Left renal pelvis (tissue), 4 donors: ENCODE results near the gene NALCN. TPM values are rescaled to one million over a fixed set of nuclear protein-coding genes. Genes with fewer than 3 reads are reported as not detected.
A peak's percentile ranks its signal among the peaks of the same experiment; 100 is the strongest.

ENCODE experiments used
- DNase-seq, 4 donors: peaks; one replicate each; pipeline ENCODE4 v3.0.0-alpha.2; 2013; ENCODE audit warnings: low read depth in 4 of 4, low spot score in 3 of 4
- polyA plus RNA-seq, 4 donors: library from polyadenylated mRNA; unstranded; fragments of 120-200 nt; gene quantifications; one replicate each; pipeline ENCODE4 v1.2.1, GENCODE V29; 2013; ENCODE audit not compliant: insufficient read length in 4 of 4

The NALCN gene
- polyA plus RNA-seq, 4 donors = 1.2 to 2.2 (median 1.5) TPM

- DNase-seq = no peak
Measured at GRCh38 chr13:101292711-101293110, 123.6 kb downstream of the NALCN start.

- DNase-seq = no peak
Measured at GRCh38 chr13:101291646-101292515, 124.4 kb downstream of the NALCN start.

- no peak for DNase-seq
Measured at GRCh38 chr13:101291206-101291605, 125.1 kb downstream of the NALCN start.

- DNase-seq = peak in 1 of 4 donors; percentile 3
Measured at GRCh38 chr13:101289764-101290163, 126.5 kb downstream of the NALCN start.

GRCh38 chr13:101283782-101284181, 132.5 kb downstream of the NALCN start:
- no peak for DNase-seq

GRCh38 chr13:101272886-101273285, 143.4 kb downstream of the NALCN start:
- DNase-seq = no peak

GRCh38 chr13:101271681-101272245, 144.5 kb downstream of the NALCN start:
- no peak for DNase-seq

GRCh38 chr13:101267656-101268055, 148.7 kb downstream of the NALCN start:
- no peak for DNase-seq

GRCh38 chr13:101265934-101266333, 150.4 kb downstream of the NALCN start:
- DNase-seq = no peak

GRCh38 chr13:101264931-101265330, 151.4 kb downstream of the NALCN start:
- DNase-seq = no peak

GRCh38 chr13:101262306-101262705, 154.0 kb downstream of the NALCN start:
- no peak for DNase-seq

GRCh38 chr13:101258509-101258908, 157.8 kb downstream of the NALCN start:
- no peak for DNase-seq

- DNase-seq = no peak
Measured at GRCh38 chr13:101258071-101258470, 158.2 kb downstream of the NALCN start.

GRCh38 chr13:101248739-101249514, 167.4 kb downstream of the NALCN start:
- no peak for DNase-seq

- no peak for DNase-seq
Measured at GRCh38 chr13:101242720-101243119, 173.6 kb downstream of the NALCN start.

GRCh38 chr13:101238555-101238954, 177.8 kb downstream of the NALCN start:
- DNase-seq = no peak

- no peak for DNase-seq
Measured at GRCh38 chr13:101231751-101232428, 184.4 kb downstream of the NALCN start.

GRCh38 chr13:101230271-101230890, 185.9 kb downstream of the NALCN start:
- DNase-seq = no peak

GRCh38 chr13:101219609-101220265, 196.6 kb downstream of the NALCN start:
- DNase-seq = no peak

GRCh38 chr13:101218484-101218883, 197.8 kb downstream of the NALCN start:
- DNase-seq = no peak
